ENCODE data around the gene NSG1.

GRCh38 chr4:4418676-4419390, 31.9 kb downstream of the NSG1 start:
- TF ChIP-seq, protein P1, sequence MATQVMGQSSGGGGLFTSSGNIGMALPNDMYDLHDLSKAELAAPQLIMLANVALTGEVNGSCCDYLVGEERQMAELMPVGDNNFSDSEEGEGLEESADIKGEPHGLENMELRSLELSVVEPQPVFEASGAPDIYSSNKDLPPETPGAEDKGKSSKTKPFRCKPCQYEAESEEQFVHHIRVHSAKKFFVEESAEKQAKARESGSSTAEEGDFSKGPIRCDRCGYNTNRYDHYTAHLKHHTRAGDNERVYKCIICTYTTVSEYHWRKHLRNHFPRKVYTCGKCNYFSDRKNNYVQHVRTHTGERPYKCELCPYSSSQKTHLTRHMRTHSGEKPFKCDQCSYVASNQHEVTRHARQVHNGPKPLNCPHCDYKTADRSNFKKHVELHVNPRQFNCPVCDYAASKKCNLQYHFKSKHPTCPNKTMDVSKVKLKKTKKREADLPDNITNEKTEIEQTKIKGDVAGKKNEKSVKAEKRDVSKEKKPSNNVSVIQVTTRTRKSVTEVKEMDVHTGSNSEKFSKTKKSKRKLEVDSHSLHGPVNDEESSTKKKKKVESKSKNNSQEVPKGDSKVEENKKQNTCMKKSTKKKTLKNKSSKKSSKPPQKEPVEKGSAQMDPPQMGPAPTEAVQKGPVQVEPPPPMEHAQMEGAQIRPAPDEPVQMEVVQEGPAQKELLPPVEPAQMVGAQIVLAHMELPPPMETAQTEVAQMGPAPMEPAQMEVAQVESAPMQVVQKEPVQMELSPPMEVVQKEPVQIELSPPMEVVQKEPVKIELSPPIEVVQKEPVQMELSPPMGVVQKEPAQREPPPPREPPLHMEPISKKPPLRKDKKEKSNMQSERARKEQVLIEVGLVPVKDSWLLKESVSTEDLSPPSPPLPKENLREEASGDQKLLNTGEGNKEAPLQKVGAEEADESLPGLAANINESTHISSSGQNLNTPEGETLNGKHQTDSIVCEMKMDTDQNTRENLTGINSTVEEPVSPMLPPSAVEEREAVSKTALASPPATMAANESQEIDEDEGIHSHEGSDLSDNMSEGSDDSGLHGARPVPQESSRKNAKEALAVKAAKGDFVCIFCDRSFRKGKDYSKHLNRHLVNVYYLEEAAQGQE (IDR thresholded peaks at IDR 0.05; ENCODE audit: insufficient read depth in 1 of 2, low read depth in 2 of 2, low read length in 2 of 2) = no peak
- TF ChIP-seq SIN3A (IDR thresholded peaks at IDR 0.05; ENCODE audit: borderline replicate concordance, insufficient read depth, low read length) (no peak), TAF1 (IDR thresholded peaks at IDR 0.05; ENCODE audit: borderline replicate concordance, insufficient read depth, low read length) (no peak), POLR2AphosphoS5 (IDR thresholded peaks at IDR 0.05; ENCODE audit: low read depth, low read length) (no peak), FOXP2 (optimal IDR thresholded peaks at IDR 0.05; ENCODE audit: borderline replicate concordance, extremely low read depth, extremely low read length, insufficient read depth) (no peak)
